ENCODE results near the gene GAS7.

GAS7 gene

DNA sequence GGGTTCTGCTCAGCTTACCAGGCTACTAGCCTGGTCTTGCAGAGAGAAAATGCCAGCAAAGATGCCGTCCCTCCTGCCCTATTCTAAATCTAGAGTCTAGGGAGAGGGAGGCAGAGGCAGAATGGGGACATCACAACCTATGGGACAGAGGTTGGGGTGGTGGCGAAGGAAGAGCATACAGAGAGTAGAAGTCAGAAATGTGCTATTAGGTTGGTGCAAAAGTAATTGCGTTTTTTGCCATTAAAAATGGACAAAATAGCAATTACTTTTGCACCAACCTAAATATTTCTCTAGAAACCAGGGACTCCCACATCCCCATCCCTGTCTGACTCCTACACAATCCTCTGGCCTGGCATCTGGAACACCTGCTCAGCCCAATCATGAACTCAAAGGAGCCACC, 127.7 kb downstream of the GAS7 start:
- no peak for DNase-seq (ENCODE audit: low read depth in 1 of 2, low spot score in 1 of 2)
- no peak overlapping the region for H3K27ac ChIP-seq (replicated peaks)
- no peak overlapping the region for H3K4me3 ChIP-seq (replicated peaks; ENCODE audit: insufficient read depth, low read length)
- no peaks in the 10 kb centered on the region for H3K27me3 ChIP-seq (ENCODE audit: insufficient read depth, poor library complexity, severe bottlenecking)
- TF ChIP-seq REST (IDR thresholded peaks at IDR 0.05; ENCODE audit: insufficient replicate concordance, low read depth) (no peak), GABPA (IDR thresholded peaks at IDR 0.05; ENCODE audit: low read depth) (no peak), POLR2AphosphoS5 (IDR thresholded peaks at IDR 0.05; ENCODE audit: low read depth) (no peak), SPI1 (IDR thresholded peaks at IDR 0.05; ENCODE audit: borderline replicate concordance, low read depth) (no peak)
- TF ChIP-seq, protein P1, sequence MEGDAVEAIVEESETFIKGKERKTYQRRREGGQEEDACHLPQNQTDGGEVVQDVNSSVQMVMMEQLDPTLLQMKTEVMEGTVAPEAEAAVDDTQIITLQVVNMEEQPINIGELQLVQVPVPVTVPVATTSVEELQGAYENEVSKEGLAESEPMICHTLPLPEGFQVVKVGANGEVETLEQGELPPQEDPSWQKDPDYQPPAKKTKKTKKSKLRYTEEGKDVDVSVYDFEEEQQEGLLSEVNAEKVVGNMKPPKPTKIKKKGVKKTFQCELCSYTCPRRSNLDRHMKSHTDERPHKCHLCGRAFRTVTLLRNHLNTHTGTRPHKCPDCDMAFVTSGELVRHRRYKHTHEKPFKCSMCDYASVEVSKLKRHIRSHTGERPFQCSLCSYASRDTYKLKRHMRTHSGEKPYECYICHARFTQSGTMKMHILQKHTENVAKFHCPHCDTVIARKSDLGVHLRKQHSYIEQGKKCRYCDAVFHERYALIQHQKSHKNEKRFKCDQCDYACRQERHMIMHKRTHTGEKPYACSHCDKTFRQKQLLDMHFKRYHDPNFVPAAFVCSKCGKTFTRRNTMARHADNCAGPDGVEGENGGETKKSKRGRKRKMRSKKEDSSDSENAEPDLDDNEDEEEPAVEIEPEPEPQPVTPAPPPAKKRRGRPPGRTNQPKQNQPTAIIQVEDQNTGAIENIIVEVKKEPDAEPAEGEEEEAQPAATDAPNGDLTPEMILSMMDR (IDR thresholded peaks at IDR 0.05; ENCODE audit: insufficient read depth, low read length): no peak

DNA sequence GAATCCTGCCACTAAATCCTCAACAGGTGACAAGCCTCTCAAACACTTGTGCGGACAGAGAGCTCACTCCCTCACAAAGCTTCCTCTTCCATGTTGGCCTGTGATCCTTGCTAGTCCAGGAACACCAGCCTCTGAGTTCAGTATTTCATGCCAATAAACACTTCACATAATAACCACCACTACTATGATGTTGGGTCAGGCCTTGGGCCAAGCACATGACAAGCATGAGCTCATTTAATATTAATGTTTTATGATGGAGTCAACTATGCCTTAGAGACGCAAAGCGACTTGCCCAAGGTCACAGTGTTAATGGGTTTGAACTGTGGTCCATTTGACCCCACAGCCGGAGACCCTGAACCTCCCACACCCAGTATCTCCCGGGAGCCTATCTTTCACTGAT, 129.1 kb downstream of the GAS7 start:
- Histone ChIP-seq H3K27me3 (ENCODE audit: insufficient read depth, poor library complexity, severe bottlenecking) (no peaks in the 10 kb centered on the region), H3K4me3 (replicated peaks; ENCODE audit: insufficient read depth, low read length) (no peak overlapping the region), H3K27ac (replicated peaks) (no peak overlapping the region)
- DNase-seq (ENCODE audit: low read depth in 1 of 2, low spot score in 1 of 2): no peak
- TF ChIP-seq REST (IDR thresholded peaks at IDR 0.05; ENCODE audit: insufficient replicate concordance, low read depth) (no peak), GABPA (IDR thresholded peaks at IDR 0.05; ENCODE audit: low read depth) (no peak), SPI1 (IDR thresholded peaks at IDR 0.05; ENCODE audit: borderline replicate concordance, low read depth) (no peak), POLR2AphosphoS5 (IDR thresholded peaks at IDR 0.05; ENCODE audit: low read depth) (no peak)
- TF ChIP-seq, protein P1 (IDR thresholded peaks at IDR 0.05; ENCODE audit: insufficient read depth, low read length): no peak

DNA sequence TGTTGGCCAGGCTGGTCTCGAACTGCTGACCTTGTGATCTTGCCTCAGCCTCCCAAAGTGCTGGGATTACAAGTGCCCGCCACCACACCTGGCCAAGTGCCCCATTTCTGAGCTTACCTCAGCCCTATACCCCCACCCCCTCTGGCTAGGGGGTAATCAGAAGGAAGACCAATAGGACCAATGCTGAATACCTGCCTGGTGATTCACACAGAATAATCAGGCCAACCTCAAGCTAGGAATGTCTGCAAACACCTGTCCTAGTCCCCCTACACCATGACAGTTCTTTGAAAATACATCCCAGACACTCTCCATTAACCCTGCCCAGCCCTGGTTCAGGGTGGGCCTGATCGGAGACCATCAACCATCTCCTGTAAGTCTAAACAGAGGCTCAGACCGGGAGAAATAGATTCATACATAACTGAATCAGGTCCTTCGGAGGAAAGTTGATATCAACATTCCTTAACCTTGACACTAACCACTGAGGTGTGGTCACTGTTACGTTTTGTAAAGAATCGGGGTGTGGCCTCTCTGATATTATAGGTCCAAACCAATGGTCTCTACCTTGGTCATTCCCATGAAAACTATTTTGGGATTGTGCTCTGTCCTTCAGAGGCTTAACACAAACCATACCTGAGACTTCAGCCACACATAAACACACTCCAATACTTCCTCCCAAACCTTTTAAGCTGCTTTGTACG, 130.8 kb downstream of the GAS7 start:
- DNase-seq (ENCODE audit: low read depth in 1 of 2, low spot score in 1 of 2): no peak
- TF ChIP-seq POLR2AphosphoS5 (IDR thresholded peaks at IDR 0.05; ENCODE audit: low read depth): no peak
- TF ChIP-seq, protein P1 (IDR thresholded peaks at IDR 0.05; ENCODE audit: insufficient read depth, low read length): no peak
- no peak for TF ChIP-seq GABPA (IDR thresholded peaks at IDR 0.05; ENCODE audit: low read depth)
- TF ChIP-seq SPI1 (IDR thresholded peaks at IDR 0.05; ENCODE audit: borderline replicate concordance, low read depth): no peak
- TF ChIP-seq REST (IDR thresholded peaks at IDR 0.05; ENCODE audit: insufficient replicate concordance, low read depth): no peak
- no peak overlapping the region for H3K4me3 ChIP-seq (replicated peaks; ENCODE audit: insufficient read depth, low read length)
- H3K27ac ChIP-seq (replicated peaks): no peak overlapping the region
- H3K27me3 ChIP-seq (ENCODE audit: insufficient read depth, poor library complexity, severe bottlenecking): no peaks in the 10 kb centered on the region
